H1 (cell line): ENCODE data around the gene HOXB3. TPM values are rescaled to one million over a fixed set of nuclear protein-coding genes. Genes with fewer than 3 reads are reported as not detected.

Source experiments
- CTCF ChIA-PET: fragments of 300-600 bp; sonication (Branson Sonifier 250); formaldehyde crosslinking; loops from one replicate; lab custom pipeline; 2021; ENCODE audit not compliant: partially characterized antibody; lab: Charles Lee
- POLR2A ChIA-PET: fragments of 300-600 bp; sonication (Branson Sonifier 250); formaldehyde crosslinking; loops from one replicate; lab custom pipeline; 2021; ENCODE audit warnings: inconsistent platforms; ENCODE audit not compliant: partially characterized antibody; lab: Charles Lee
- DNase-seq, 2 experiments: peaks; one replicate each; pipeline versions ENCODE4 v3.0.0 to v3.0.0-alpha.2; 2010 to 2022; ENCODE audit warnings: low spot score in 2 of 2, low read depth in 1 of 2, mixed read lengths in 1 of 2
- FAIRE-seq: peaks from 2 replicates; lab custom pipeline; 2011; peaks lifted over from hg19 to GRCh38; lab: Jason Lieb, UNC
- H2AFZ ChIP-seq: 2 replicates; pipeline ENCODE4 v1.8.1; 2012; ENCODE audit warnings: low read length, inconsistent platforms
- H2AK5ac ChIP-seq: 2 replicates; pipeline ENCODE4 v1.6.1; 2013; ENCODE audit warnings: low read depth, low read length
- H2BK120ac ChIP-seq: replicated peaks from 2 replicates; pipeline ENCODE3; 2013; ENCODE audit warnings: low read depth, low read length, inconsistent platforms
- H2BK12ac ChIP-seq: 2 replicates; pipeline ENCODE4 v1.6.1; 2013; ENCODE audit warnings: low read depth, low read length
- H2BK15ac ChIP-seq: 2 replicates; pipeline ENCODE4 v1.6.1; 2013; ENCODE audit warnings: low read length
- H2BK20ac ChIP-seq: 2 replicates; pipeline ENCODE4 v1.6.1; 2013; ENCODE audit warnings: low read length
- H2BK5ac ChIP-seq: 2 replicates; pipeline ENCODE4 v1.6.1; 2013; ENCODE audit warnings: low read depth, low read length
- H3K14ac ChIP-seq: 2 replicates; pipeline ENCODE4 v1.6.1; 2013; ENCODE audit warnings: inconsistent platforms; ENCODE audit not compliant: insufficient read length
- H3K18ac ChIP-seq: 2 replicates; pipeline ENCODE4 v1.6.1; 2013; ENCODE audit warnings: low read length; ENCODE audit errors: extremely low read depth
- H3K23ac ChIP-seq: 2 replicates; pipeline ENCODE4 v1.6.1; 2013; ENCODE audit warnings: inconsistent platforms; ENCODE audit not compliant: insufficient read length
- H3K23me2 ChIP-seq: 2 replicates; pipeline ENCODE4 v1.6.1; 2013; ENCODE audit warnings: low read depth, low read length
- H3K27ac ChIP-seq: 2 replicates; pipeline ENCODE4 v1.6.1; 2011; ENCODE audit warnings: low read depth, low read length, inconsistent platforms
- H3K27me3 ChIP-seq, 4 experiments: replicated peaks in 1 of 4; 1 replicate in 1 of 4; 2 replicates in 3 of 4; pipeline versions ENCODE4 v1.6.1 to v1.8.1; 2011 to 2013; ENCODE audit warnings: low read length in 3 of 4, mild to moderate bottlenecking in 3 of 4, inconsistent platforms in 2 of 4, mixed read lengths in 2 of 4, moderate library complexity in 1 of 4; ENCODE audit not compliant: control insufficient read depth in 3 of 4, insufficient read depth in 3 of 4; ENCODE audit errors: extremely low read depth in 1 of 4
- H3K36me3 ChIP-seq, 4 experiments: 2 replicates each; pipeline versions ENCODE4 v1.6.1 to v1.8.1; 2011 to 2013; ENCODE audit warnings: mild to moderate bottlenecking in 4 of 4, low read length in 3 of 4, moderate library complexity in 2 of 4, control low read depth in 1 of 4, inconsistent platforms in 1 of 4; ENCODE audit not compliant: insufficient read depth in 4 of 4, control insufficient read depth in 2 of 4
- H3K4ac ChIP-seq: replicated peaks from 2 replicates; pipeline ENCODE3; 2013; ENCODE audit warnings: low read length, low read depth, mixed read lengths, inconsistent platforms; ENCODE audit not compliant: insufficient read length
- H3K4me1 ChIP-seq, 4 experiments: replicated peaks in 1 of 4; 1 replicate in 1 of 4; 2 replicates in 3 of 4; pipeline versions ENCODE4 v1.6.1 to v1.8.1; 2011 to 2013; ENCODE audit warnings: low read length in 3 of 4, inconsistent platforms in 2 of 4, mixed read lengths in 1 of 4; ENCODE audit not compliant: insufficient read depth in 4 of 4, control insufficient read depth in 3 of 4
- H3K4me2 ChIP-seq, 2 experiments: 2 replicates each; pipeline versions ENCODE4 v1.6.1 to v1.8.1; 2011 to 2013; ENCODE audit warnings: low read depth in 2 of 2, low read length in 2 of 2, control low read depth in 1 of 2, inconsistent platforms in 1 of 2, mild to moderate bottlenecking in 1 of 2; ENCODE audit not compliant: insufficient read depth in 1 of 2
- H3K4me3 ChIP-seq, 4 experiments: fragments of 200-600, 300-600 bp in 1 of 4; sonication (generic), shearing (Covaris generic), sonication (Bioruptor Twin) in 1 of 4; 2 replicates each; pipeline versions ENCODE4 v1.5.1 to v1.8.1; 2011 to 2016; ENCODE audit warnings: low read length in 4 of 4, low read depth in 3 of 4, control low read depth in 2 of 4, inconsistent platforms in 2 of 4, mild to moderate bottlenecking in 2 of 4, mixed read lengths in 1 of 4, moderate library complexity in 1 of 4; ENCODE audit not compliant: insufficient read depth in 2 of 4; ENCODE audit errors: extremely low read depth in 1 of 4
- H3K56ac ChIP-seq: replicated peaks from 2 replicates; pipeline ENCODE3; 2013; ENCODE audit warnings: low read depth, mild to moderate bottlenecking, mixed read lengths, low read length, inconsistent platforms; ENCODE audit not compliant: insufficient read length
- H3K79me1 ChIP-seq: 2 replicates; pipeline ENCODE4 v1.6.1; 2013; ENCODE audit warnings: low read depth, low read length, control low read depth
- H3K79me2 ChIP-seq, 2 experiments: 2 replicates each; pipeline versions ENCODE4 v1.6.1 to v1.8.1; 2012 to 2013; ENCODE audit warnings: low read length in 2 of 2, mild to moderate bottlenecking in 2 of 2, inconsistent platforms in 1 of 2; ENCODE audit not compliant: insufficient read depth in 2 of 2, control insufficient read depth in 1 of 2
- H3K9ac ChIP-seq, 4 experiments: replicated peaks in 1 of 4; 1 replicate in 1 of 4; 2 replicates in 3 of 4; pipeline versions ENCODE4 v1.6.1 to v1.8.1; 2011 to 2013; ENCODE audit warnings: low read depth in 3 of 4, low read length in 3 of 4, control low read depth in 2 of 4, mild to moderate bottlenecking in 2 of 4, moderate library complexity in 2 of 4, inconsistent platforms in 1 of 4; ENCODE audit errors: extremely low read depth in 1 of 4
- H3K9me3 ChIP-seq, 2 experiments: 2 replicates each; pipeline versions ENCODE4 v1.6.1 to v1.8.1; 2012 to 2013; ENCODE audit warnings: mild to moderate bottlenecking in 2 of 2, moderate library complexity in 2 of 2, control low read depth in 1 of 2, inconsistent platforms in 1 of 2, low read depth in 1 of 2, low read length in 1 of 2, mixed read lengths in 1 of 2; ENCODE audit not compliant: insufficient read depth in 2 of 2
- H4K20me1 ChIP-seq, 2 experiments: replicated peaks in 1 of 2; 2 replicates each; pipeline versions ENCODE3 to v1.8.1; 2011 to 2013; ENCODE audit warnings: inconsistent platforms in 2 of 2, low read length in 2 of 2, mild to moderate bottlenecking in 1 of 2; ENCODE audit not compliant: insufficient read depth in 2 of 2, control insufficient read depth in 1 of 2
- H4K5ac ChIP-seq: 2 replicates; pipeline ENCODE4 v1.6.1; 2013; ENCODE audit warnings: low read length, low read depth, mixed read lengths, inconsistent platforms; ENCODE audit not compliant: insufficient read length
- H4K8ac ChIP-seq: 2 replicates; pipeline ENCODE4 v1.8.0; 2013; ENCODE audit warnings: mild to moderate bottlenecking, moderate library complexity, low read length, inconsistent platforms; ENCODE audit not compliant: insufficient read depth; ENCODE audit errors: extremely low read depth
- H4K91ac ChIP-seq: replicated peaks from 2 replicates; pipeline ENCODE3; 2013; ENCODE audit warnings: low read length, mixed read lengths, inconsistent platforms; ENCODE audit not compliant: insufficient read length
- ATF3 ChIP-seq: IDR thresholded peaks from 2 replicates; pipeline ENCODE4 v1.6.1; 2011; ENCODE audit warnings: low read depth, mild to moderate bottlenecking, low read length; ENCODE audit not compliant: insufficient read depth
- CBX8 ChIP-seq: fragments of 300-800, 300-1000 bp; sonication (generic); IDR thresholded peaks from 2 replicates; pipeline ENCODE4 v1.7.1; 2016; ENCODE audit warnings: low read depth, low read length, borderline replicate concordance
- EGR1 ChIP-seq: IDR thresholded peaks from 2 replicates; pipeline ENCODE4 v1.6.1; 2011; ENCODE audit warnings: low read depth, low read length, borderline replicate concordance
- EZH2 ChIP-seq: fragments of 200-600 bp; sonication (generic); IDR thresholded peaks from 2 replicates; pipeline ENCODE4 v1.7.1; 2012; ENCODE audit warnings: low read depth, mild to moderate bottlenecking, moderate library complexity, low read length, inconsistent platforms; ENCODE audit not compliant: severe bottlenecking
- RNF2 ChIP-seq: fragments of 200-900, 300-1000 bp; sonication (generic); IDR thresholded peaks from 2 replicates; pipeline ENCODE4 v1.7.1; 2016; ENCODE audit warnings: borderline replicate concordance, low read depth, mild to moderate bottlenecking, antibody characterized with exemption, low read length; ENCODE audit not compliant: poor library complexity, severe bottlenecking; ENCODE audit errors: missing control alignments
- SIN3A ChIP-seq, 2 experiments: IDR thresholded peaks in 1 of 2; conservative IDR thresholded peaks in 1 of 2; 2 replicates each; pipeline ENCODE4 v1.6.1; 2011 to 2012; ENCODE audit warnings: low read length in 2 of 2, improper control_type of control experiment in 1 of 2, low read depth in 1 of 2, mild to moderate bottlenecking in 1 of 2
- SIRT6 ChIP-seq: IDR thresholded peaks from one replicate; pipeline ENCODE4 v1.7.1; 2012; ENCODE audit warnings: low read length, inconsistent platforms
- SUZ12 ChIP-seq: fragments of 200-600 bp; sonication (generic); IDR thresholded peaks from 2 replicates; pipeline ENCODE4 v1.6.1; 2012; ENCODE audit warnings: mild to moderate bottlenecking, inconsistent platforms, low read length, moderate library complexity, mixed read lengths
- ZNF274 ChIP-seq: IDR thresholded peaks from 2 replicates; pipeline ENCODE4 v1.7.0; 2012; ENCODE audit warnings: low read length, borderline replicate concordance; ENCODE audit errors: extremely low read depth
- WGBS, 2 experiments: shearing (Covaris generic) in 1 of 2; methylation state at CpG; one replicate each; pipeline versions ENCODE4 v1.1.6 to v1.1.7; 2013 to 2015; ENCODE audit warnings: low lambda C conversion rate in 2 of 2, mixed read lengths in 2 of 2, inconsistent platforms in 1 of 2, low coverage in 1 of 2, missing lambda C conversion rate in 1 of 2; ENCODE audit not compliant: insufficient replicate concordance in 2 of 2, insufficient coverage in 1 of 2, insufficient read length in 1 of 2; ENCODE audit errors: extremely low coverage in 1 of 2, missing lambda C conversion rate in 1 of 2; 5-methylcytosine and 5-hydroxymethylcytosine counted together
- polyA plus RNA-seq, 7 experiments: library from polyadenylated mRNA; depleted of rRNA in 3 of 7; stranded (reverse) in 5 of 7; unstranded in 2 of 7; fragments of >200 nt in 5 of 7; fragments of 200-250 nt in 2 of 7; gene quantifications; 1 replicate in 5 of 7; 2 replicates in 1 of 7; 4 replicates in 1 of 7; pipeline versions ENCODE4 v1.2.1 to v1.2.3, GENCODE V29; 2011 to 2013; ENCODE audit warnings: missing spikeins in 2 of 7, mixed read lengths in 2 of 7
- total RNA-seq: library from RNA; stranded (reverse); fragmentation: NEBNext Ultra II Directional; extraction: Animal tissue kit (Norgen Biotek cat#: 25700); gene quantifications from 2 replicates; pipeline ENCODE4 v1.2.1, GENCODE V29; 2021

The HOXB3 gene
- total and polyA plus RNA-seq, 2 of the 8 experiments (the other 6 are each of a cell fraction or from before 2014, with no cell fraction given): not detected

- FAIRE-seq: no peak
- Histone ChIP-seq H2BK5ac (no peak overlapping the region), H2BK20ac (no peak overlapping the region), H3K14ac (no peak overlapping the region), H3K18ac (no peak overlapping the region), H2AFZ (no peak overlapping the region), H2BK12ac (no peak overlapping the region), H3K4me3 (no peak overlapping the region), H3K9me3 (no peaks in the 10 kb centered on the region), H2AK5ac (peak overlapping the region; percentile 46; the same call in 1 of the 2 replicates), H3K79me1 (no peaks in the 10 kb centered on the region), H3K4ac (no peak overlapping the region), H3K27ac (no peak overlapping the region), H4K20me1 (peaks cover 25 to 40% of the 10 kb centered on the region in 2 experiments), H4K91ac (no peak overlapping the region), H2BK15ac (peak overlapping the region; percentile 98; the same call in 1 of the 2 replicates), H3K56ac (no peak overlapping the region), H3K36me3 (peaks cover 0 to 13% (median 0%) of the 10 kb centered on the region in 4 experiments; a peak in 1 of 8 replicates), H3K79me2 (no peaks in the 10 kb centered on the region), H4K8ac (no peak overlapping the region; the same call in 1 of the 2 replicates), H3K4me2 (no peak overlapping the region), H3K23ac (no peak overlapping the region), H3K4me1 (peaks cover 0 to 9% (median 5%) of the 10 kb centered on the region in 4 experiments; a peak in 6 of 7 replicates), H3K23me2 (no peaks in the 10 kb centered on the region; the same call in 1 of the 2 replicates), H4K5ac (no peak overlapping the region), H3K27me3 (peaks cover 98 to 100% (median 99%) of the 10 kb centered on the region in 4 experiments), H3K9ac (no peak overlapping the region), H2BK120ac (no peak overlapping the region)
- TF ChIP-seq ATF3 (no peak), SIRT6 (no peak), EGR1 (no peak), SIN3A (conservative IDR thresholded peaks at IDR 0.05 in 1 of 2, IDR thresholded peaks at IDR 0.05 in 1 of 2; ENCODE audit: low read depth in 1 of 2, low read length in 2 of 2) (no peak), ZNF274 (no peak), EZH2 (peak; percentile 96), RNF2 (peak; percentile 91), CBX8 (peak; percentile 84; the same call in 1 of the 2 replicates), SUZ12 (peak; percentile 99)
- CTCF ChIA-PET: interaction anchor here (0.6 to 4.4 kb wide), 18 partner anchors 8 to 596 kb away, joined by 3 to 21 read pairs (median 4); partner anchors contain the start of gene HOXB5
- WGBS, 2 experiments: 12% methylated on average over 41 of the region's 41 CpGs; no CpG with 5 or more reads in 1 of the 2 experiments
- POLR2A ChIA-PET: interaction anchor here (0.9 to 1.9 kb wide), 2 partner anchors 10 to 34 kb away, joined by 3 to 4 read pairs; no protein-coding TSS in a partner anchor
- no peak for DNase-seq
Observed at GRCh38 chr17:48621410-48622392, 31.7 kb upstream of the HOXB3 start.
